Measurements from ENCODE around the gene USP54. TPM values are rescaled to one million over a fixed set of nuclear protein-coding genes. Genes with fewer than 3 reads are reported as not detected.

Gene USP54
- total RNA-seq, 2 experiments from 2014 or later = 15.2 to 16.4 TPM

DNA sequence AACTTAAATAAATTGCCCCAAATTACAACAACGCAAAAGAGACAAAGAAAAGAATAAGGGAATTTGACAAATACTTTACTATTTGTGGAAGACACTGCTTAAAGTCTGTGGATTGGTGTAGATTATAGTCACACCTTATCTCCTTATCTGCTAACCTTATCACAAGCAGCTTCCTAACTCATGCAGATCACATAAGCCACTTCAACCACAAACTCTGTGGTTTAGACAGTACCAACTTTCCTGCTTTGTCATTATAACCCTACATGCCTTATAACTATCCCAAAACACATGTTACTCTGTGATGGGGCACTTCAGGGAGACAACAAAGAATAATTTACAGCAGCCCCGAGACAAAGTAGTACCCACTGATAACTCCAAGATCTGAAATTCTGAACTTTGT, 53.9 kb downstream of the USP54 start:
- Histone ChIP-seq H3K4me1 (ENCODE audit: insufficient read depth, low read length, poor library complexity, severe bottlenecking) (no peaks in the 10 kb centered on the region), H4K20me1 (ENCODE audit: insufficient read depth, low read length) (no peaks in the 10 kb centered on the region), H3K9me2 (ENCODE audit: insufficient read depth, low read length) (no peaks in the 10 kb centered on the region), H3K27ac (ENCODE audit: low read depth, low read length, poor library complexity, severe bottlenecking) (no peak overlapping the region), H2AFZ (ENCODE audit: low read length) (no peak overlapping the region), H3K4me2 (ENCODE audit: low read length) (no peak overlapping the region), H3K4me3 (ENCODE audit: low read depth, low read length, poor library complexity, severe bottlenecking) (no peak overlapping the region), H3K36me3 (ENCODE audit: insufficient read depth, low read length) (no peaks in the 10 kb centered on the region), H3K9me3 (ENCODE audit: low read length) (no peaks in the 10 kb centered on the region), H3K79me2 (ENCODE audit: insufficient read depth, low read depth, low read length) (no peaks in the 10 kb centered on the region)
- ChIA-PET CTCF (ENCODE audit: unreplicated experiment) (no interaction called here), POLR2A (interaction anchor here (1.1 kb wide), 1 partner anchor 106 kb away, joined by 3 read pairs; no protein-coding TSS in a partner anchor)
- DNase-seq (ENCODE audit: low spot score) = no peak
- no peak for TF ChIP-seq EZH2phosphoT487 (IDR thresholded peaks at IDR 0.05; ENCODE audit: borderline replicate concordance, low read depth, low read length)
- TF ChIP-seq, protein P1, sequence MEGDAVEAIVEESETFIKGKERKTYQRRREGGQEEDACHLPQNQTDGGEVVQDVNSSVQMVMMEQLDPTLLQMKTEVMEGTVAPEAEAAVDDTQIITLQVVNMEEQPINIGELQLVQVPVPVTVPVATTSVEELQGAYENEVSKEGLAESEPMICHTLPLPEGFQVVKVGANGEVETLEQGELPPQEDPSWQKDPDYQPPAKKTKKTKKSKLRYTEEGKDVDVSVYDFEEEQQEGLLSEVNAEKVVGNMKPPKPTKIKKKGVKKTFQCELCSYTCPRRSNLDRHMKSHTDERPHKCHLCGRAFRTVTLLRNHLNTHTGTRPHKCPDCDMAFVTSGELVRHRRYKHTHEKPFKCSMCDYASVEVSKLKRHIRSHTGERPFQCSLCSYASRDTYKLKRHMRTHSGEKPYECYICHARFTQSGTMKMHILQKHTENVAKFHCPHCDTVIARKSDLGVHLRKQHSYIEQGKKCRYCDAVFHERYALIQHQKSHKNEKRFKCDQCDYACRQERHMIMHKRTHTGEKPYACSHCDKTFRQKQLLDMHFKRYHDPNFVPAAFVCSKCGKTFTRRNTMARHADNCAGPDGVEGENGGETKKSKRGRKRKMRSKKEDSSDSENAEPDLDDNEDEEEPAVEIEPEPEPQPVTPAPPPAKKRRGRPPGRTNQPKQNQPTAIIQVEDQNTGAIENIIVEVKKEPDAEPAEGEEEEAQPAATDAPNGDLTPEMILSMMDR (conservative IDR thresholded peaks at IDR 0.05; ENCODE audit: low read length) = no peak
- no TSS peak for BruUV-seq (replicated peaks)
- intact Hi-C loops (cut with micrococcal nuclease; ENCODE audit: unreplicated experiment) = no loop called here

DNA sequence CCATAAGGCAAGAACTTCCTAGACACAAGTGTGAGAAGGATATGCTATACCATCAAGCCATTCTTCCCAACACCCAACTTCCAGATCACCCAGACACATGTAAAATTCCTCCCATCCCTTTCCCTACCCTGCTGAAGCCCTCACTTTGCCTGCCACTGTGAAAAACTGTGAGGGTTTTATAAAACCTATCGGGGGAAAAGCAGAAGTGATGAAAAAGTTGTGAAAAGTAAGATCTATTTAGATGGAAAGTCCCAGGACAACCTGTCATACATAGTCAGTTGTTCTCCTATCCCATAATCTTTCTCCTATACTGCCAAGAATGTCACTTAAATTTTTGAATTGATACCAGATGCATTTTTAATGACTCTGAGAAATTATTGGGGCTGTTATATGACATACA, 56.3 kb downstream of the USP54 start:
- no peaks in the 10 kb centered on the region for H3K4me1 ChIP-seq (ENCODE audit: insufficient read depth, low read length, poor library complexity, severe bottlenecking)
- no TSS peak for BruUV-seq (replicated peaks)
- H3K36me3 ChIP-seq (ENCODE audit: insufficient read depth, low read length) = no peaks in the 10 kb centered on the region
- intact Hi-C loops (cut with micrococcal nuclease; ENCODE audit: unreplicated experiment) = no loop called here
- no peaks in the 10 kb centered on the region for H3K9me2 ChIP-seq (ENCODE audit: insufficient read depth, low read length)
- CTCF ChIA-PET (ENCODE audit: unreplicated experiment) = no interaction called here
- DNase-seq (ENCODE audit: low spot score) = no peak
- no peaks in the 10 kb centered on the region for H4K20me1 ChIP-seq (ENCODE audit: insufficient read depth, low read length)
- H3K9me3 ChIP-seq (ENCODE audit: low read length) = no peaks in the 10 kb centered on the region
- H3K4me3 ChIP-seq (ENCODE audit: low read depth, low read length, poor library complexity, severe bottlenecking) = no peak overlapping the region
- H3K4me2 ChIP-seq (ENCODE audit: low read length) = no peak overlapping the region
- POLR2A ChIA-PET = no interaction called here
- H3K79me2 ChIP-seq (ENCODE audit: insufficient read depth, low read depth, low read length) = no peaks in the 10 kb centered on the region
- H2AFZ ChIP-seq (ENCODE audit: low read length) = no peak overlapping the region
- no peak overlapping the region for H3K27ac ChIP-seq (ENCODE audit: low read depth, low read length, poor library complexity, severe bottlenecking)
- TF ChIP-seq EZH2phosphoT487 (IDR thresholded peaks at IDR 0.05; ENCODE audit: borderline replicate concordance, low read depth, low read length) = no peak
- TF ChIP-seq, protein P1 (conservative IDR thresholded peaks at IDR 0.05; ENCODE audit: low read length) = no peak

DNA sequence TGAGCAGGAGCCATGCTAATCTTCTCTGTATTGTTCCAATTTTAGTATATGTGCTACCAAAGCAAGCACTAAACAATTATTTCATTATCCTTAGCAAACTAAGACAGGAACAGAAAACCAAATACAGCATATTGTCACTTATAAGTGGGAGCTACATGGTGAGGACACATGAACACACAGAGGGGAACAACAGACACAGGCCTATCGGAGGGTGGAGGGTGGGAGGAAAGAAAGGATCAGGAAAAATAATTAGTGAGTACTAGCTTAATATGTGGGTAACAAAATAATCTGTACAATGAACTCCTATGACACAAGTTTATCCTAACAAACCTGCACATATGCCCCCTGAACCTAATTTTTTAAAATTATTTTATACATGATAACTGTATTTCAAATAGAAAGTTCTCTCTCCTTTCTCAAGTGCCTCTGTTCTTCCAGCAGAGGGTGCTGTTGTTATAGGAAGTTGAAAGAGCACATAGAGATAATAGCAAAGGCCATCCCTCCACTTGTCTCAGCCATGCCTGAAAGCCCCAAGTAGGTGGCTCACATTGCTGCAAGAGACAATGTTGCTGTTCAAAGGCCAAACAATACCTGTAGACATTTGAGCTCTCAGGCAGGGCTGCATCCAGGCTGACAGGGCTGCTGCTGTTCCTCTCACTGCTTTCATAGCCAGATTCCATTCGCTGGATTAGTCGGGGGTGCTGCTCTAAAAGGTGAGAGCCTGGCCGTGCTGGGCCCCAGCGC, 61.9 kb downstream of the USP54 start:
- peak; percentile 84 for DNase-seq (ENCODE audit: low spot score)
- Histone ChIP-seq H3K9me2 (ENCODE audit: insufficient read depth, low read length) (no peaks in the 10 kb centered on the region), H3K27ac (ENCODE audit: low read depth, low read length, poor library complexity, severe bottlenecking) (no peak overlapping the region), H4K20me1 (ENCODE audit: insufficient read depth, low read length) (no peaks in the 10 kb centered on the region), H3K4me2 (ENCODE audit: low read length) (no peak overlapping the region), H3K79me2 (ENCODE audit: insufficient read depth, low read depth, low read length) (no peaks in the 10 kb centered on the region), H3K4me3 (ENCODE audit: low read depth, low read length, poor library complexity, severe bottlenecking) (no peak overlapping the region), H3K36me3 (ENCODE audit: insufficient read depth, low read length) (no peaks in the 10 kb centered on the region), H3K9me3 (ENCODE audit: low read length) (no peaks in the 10 kb centered on the region), H3K4me1 (ENCODE audit: insufficient read depth, low read length, poor library complexity, severe bottlenecking) (no peaks in the 10 kb centered on the region), H2AFZ (ENCODE audit: low read length) (no peak overlapping the region)
- TF ChIP-seq, protein P1 (conservative IDR thresholded peaks at IDR 0.05; ENCODE audit: low read length) = peak; percentile 96
- no peak for TF ChIP-seq EZH2phosphoT487 (IDR thresholded peaks at IDR 0.05; ENCODE audit: borderline replicate concordance, low read depth, low read length)
- intact Hi-C loops (cut with micrococcal nuclease; ENCODE audit: unreplicated experiment) = loop anchor here (1.0 to 10.0 kb wide), 2 partner anchors 115 to 264 kb away; no protein-coding TSS in a partner anchor
- BruUV-seq (replicated peaks) = no TSS peak
- ChIA-PET POLR2A (interaction anchor here (0.6 to 1.8 kb wide), 3 partner anchors 99 to 115 kb away, joined by 3 to 5 read pairs (median 4); no protein-coding TSS in a partner anchor), CTCF (ENCODE audit: unreplicated experiment) (interaction anchor here (2.1 kb wide), 1 partner anchor 115 kb away, joined by 9 read pairs; no protein-coding TSS in a partner anchor)
